NCI-H526 (cell line): ENCODE data around the gene SPON2.

Experiments
- DNase-seq, 2 experiments: peaks; one replicate each; lab custom pipeline; 2025; lab: John Stamatoyannopoulos, UW

SPON2 gene

DNA sequence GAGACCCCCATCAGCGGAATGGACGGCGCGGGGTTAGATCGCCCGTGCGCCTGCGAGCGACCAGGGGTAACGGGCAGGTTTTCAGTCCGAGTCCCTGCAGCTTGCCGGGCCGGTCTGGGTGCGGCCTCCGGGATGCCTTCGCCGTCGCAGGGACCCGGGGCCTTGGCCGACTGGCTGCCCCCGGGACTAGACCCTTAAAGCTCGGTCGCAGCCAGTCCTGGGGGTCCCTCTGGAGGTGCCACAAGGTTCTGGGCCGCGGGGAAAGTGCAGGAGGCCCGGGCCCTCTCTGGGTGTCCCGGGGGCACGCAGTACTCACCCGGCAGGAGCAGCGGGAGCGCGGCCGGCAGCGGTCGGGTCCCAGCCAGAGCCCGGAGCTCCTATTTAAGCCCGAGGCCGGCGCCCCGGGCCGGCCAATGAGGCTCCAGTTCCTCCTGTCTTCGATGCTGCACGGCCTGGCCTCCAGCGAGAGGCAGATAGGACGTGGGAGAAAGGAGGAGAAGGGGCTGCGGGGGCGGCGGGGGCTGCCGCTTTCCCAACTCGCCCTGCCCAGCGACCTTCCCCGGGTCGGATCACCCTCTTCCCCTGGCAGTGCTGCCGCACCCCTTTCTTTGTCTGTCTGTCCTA lies at the start of gene SPON2:
TSS of gene SPON2 (minus strand) at position 356 of the 624 bp plus-strand sequence.
- DNase-seq, result peak in 1 of 2 experiments; percentile 42

DNA sequence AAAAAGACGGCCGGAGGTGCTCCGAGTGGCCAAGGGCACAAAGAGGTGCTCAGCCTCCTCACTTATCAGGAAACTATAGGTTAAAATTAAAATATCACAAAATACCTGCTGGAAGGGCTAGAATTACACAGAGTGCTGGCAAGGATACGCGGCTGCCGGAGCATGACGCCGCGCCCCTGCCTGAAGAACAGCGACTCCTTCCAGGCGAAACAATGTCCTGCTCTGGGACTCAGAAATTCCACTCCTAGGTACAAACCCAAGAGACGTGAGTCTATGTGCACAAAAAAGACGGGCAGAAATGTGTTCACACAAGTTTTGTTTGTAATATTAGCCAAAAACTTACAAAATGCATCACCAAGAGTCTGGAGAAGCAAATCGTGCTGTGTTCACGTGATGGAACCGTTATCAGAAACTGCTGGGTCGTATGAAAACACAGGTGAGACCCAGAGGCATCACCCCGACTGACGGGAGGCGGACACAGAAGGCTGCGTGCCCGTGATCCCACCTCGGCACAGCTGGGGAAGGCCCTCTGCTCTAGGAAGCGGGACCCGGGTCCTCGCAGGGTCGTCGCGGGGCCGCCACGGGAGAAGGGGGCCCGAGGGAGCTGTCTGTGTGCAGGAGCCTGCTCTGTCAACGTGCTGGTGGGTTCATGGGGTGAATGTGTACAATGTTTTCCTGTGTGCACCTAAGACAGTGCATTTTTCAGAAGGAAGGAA lies 48.9 kb upstream of the SPON2 start:
- DNase-seq, result no peak

DNA sequence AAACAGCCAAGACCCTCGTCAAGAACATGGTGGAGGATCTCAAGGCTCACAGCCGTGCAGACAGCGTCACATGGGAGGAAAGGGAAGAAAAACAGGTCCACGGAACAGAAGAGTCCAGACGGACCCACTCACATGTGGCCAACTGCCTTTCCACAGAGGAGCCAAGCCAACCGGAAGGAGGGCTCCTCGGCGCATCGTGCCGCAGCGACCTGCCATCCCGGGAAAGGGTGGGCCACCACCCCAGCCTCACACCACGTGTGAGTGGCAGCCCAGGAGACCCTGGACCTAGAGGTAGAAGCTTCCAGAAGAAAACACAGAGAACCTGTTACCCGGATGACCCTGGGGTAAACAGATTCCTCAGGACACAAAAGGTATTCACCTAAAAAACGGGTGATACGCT lies 48.2 kb upstream of the SPON2 start:
- DNase-seq, result no peak

DNA sequence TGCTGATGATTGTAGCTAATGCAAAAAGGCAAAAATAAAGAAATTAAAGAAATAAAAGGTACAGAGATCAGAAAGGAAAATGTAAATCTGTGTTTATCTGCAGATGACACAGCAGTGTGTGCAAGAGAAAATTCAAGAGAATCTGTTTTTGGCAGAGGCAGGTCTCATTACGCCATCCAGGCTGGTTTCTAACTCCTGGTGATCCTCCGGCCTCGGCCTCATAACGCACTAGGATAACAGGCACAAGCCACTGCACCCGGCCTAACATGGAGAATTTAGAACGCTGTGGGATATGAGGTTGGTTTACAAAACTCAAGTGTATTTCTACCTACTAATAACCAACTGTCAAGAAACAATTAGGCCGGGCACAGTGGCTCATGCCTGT lies 47.2 kb upstream of the SPON2 start:
- DNase-seq, result no peak

DNA sequence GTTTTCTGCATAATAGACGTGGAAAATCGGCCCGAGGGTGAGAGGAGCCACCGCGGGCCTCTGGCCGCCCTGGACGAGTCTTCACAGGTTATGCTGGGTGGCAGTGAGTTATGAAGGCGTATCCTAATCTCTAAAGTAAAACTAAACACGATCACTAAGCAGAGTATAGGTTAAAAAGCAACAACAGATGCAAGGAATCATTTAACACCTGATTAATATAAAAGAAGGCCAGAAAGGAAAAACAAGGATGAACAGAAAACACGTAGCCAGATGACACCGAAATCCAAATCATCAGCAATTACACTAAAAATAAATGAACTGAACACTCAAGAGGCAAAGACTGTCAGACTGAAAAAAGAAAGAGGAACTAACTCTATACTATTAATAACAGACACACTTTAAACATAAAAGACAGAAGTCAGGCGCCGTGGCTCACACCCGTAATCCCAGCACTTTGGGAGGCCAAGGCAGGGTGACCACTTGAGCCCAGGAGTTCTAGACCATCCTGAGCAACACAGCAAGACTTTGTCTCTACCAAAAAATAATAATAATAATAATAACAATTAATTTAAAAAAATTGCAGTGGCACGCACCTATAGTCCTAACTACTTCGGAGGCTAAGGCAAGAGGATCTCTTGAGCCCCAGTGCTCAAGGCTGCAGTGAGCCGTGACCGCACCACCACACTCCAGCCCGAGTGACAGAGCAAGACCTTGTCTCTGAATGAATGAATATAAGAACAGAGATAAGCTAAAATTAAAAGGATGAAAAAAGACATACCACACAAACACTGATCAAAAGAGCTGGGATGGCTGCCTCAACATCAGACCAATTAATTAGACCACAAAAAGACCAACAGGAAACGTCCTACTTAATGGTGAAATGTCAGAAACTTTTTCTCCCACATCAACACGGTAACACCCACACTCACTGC lies 46.5 kb upstream of the SPON2 start:
- DNase-seq, result no peak

DNA sequence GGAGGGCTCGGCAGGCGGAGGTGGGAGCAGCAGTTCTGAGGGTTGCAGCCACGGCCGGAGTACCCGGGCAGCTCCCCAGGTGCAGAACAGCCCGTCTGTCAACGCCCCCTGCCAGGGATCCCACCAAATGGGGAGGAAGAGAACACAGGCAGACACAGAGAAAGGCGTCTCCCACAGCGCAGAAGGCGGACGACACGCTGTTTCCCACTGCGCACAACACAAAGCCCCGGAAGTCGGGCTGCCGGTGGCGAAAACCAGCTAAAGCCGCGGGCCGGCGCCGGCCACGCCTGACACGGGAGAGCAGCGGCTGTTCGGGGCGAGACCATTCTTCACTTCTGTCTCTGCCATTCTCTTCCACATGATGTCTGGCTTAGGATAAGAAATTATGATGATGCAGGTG lies 45.0 kb upstream of the SPON2 start:
- DNase-seq, result no peak

DNA sequence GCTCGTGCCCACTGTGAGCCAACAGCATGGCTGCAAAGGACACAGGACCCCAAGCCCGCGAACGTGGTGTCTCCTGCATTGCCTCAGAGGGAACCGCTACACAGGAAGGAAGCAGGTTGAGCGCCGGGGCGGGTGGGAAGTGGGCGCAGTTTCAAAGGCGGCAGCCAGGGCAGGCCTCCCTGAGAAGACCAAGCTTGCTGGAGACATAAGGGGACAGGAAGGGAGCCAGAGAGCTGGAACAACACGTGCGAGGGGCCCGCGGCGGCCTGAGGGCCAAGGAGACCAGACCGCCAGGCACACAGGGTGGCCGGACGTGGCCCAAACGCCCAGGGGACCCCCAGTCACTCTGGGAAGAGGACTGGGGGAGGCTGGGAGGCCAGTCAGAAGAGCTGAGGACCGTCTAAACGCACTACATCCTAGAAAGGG lies 44.5 kb upstream of the SPON2 start:
- no peak for DNase-seq

DNA sequence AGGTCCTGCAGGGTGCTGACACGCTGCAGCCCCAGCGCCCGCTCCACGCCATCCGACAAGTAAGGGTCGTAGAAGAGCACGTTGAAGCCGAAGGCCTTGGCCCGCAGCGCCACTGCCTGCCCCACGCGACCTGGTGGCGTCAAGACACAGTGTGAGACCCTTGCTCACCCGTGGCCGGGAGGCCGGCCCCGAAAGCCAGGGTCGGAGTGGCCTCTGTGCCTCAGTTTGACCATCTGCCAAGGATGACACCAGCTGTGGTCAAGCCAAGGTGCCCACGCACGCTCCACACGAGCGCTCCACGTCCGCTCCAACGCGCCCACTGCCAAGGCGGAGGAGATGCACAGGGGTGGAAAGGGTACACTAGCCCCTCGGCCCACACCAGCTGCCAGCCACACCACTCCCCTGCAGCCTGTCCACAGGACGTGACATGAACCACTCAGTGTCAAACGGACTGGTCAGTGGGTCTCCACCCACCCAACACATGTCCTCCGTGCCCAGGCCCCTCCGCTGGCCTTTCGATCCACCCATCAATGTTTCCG lies 43.8 kb upstream of the SPON2 start:
- no peak for DNase-seq

DNA sequence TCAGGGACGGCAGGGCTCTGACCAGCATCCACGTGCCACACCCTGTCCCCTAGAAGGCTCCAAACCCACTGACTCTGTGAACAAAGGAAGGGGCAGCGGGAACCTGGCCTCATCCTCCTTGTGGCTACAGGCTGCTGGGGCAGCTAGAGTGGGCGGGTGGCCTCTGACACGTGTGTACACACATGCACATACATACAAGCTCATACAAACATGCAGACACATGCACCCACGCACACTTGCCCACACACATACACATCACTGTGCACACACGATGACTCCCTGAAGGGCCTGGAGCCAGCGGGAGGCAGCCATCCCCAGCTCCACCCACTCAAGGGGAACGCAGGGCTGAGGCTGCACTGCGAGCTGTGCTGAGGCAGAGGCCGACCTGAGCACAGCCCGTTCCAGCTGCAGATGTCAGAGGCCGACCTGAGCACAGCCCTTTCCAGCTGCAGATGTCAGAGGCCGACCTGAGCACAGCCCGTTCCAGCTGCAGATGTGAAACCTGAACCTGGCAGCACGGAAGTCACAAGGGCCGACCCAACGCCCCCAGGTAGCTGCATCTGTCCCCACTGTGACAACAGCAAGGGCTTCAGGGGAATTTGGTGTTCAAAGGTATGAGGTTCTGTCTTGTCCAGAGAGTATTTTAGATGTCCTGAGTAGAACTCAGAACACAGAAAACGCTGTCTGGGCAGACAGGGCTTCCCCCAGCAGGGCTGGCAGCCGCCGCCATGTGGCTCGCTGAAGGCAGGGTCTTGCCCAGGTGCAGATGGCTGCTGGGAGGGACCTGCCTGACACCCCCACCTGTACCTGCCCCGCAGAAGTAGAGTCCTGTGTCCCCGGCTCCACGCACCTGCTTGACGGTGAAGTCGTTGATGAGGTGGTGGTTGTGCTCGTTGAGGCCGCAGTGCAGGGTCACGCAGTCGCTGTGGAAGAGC lies 43.0 kb upstream of the SPON2 start:
- DNase-seq, result no peak

DNA sequence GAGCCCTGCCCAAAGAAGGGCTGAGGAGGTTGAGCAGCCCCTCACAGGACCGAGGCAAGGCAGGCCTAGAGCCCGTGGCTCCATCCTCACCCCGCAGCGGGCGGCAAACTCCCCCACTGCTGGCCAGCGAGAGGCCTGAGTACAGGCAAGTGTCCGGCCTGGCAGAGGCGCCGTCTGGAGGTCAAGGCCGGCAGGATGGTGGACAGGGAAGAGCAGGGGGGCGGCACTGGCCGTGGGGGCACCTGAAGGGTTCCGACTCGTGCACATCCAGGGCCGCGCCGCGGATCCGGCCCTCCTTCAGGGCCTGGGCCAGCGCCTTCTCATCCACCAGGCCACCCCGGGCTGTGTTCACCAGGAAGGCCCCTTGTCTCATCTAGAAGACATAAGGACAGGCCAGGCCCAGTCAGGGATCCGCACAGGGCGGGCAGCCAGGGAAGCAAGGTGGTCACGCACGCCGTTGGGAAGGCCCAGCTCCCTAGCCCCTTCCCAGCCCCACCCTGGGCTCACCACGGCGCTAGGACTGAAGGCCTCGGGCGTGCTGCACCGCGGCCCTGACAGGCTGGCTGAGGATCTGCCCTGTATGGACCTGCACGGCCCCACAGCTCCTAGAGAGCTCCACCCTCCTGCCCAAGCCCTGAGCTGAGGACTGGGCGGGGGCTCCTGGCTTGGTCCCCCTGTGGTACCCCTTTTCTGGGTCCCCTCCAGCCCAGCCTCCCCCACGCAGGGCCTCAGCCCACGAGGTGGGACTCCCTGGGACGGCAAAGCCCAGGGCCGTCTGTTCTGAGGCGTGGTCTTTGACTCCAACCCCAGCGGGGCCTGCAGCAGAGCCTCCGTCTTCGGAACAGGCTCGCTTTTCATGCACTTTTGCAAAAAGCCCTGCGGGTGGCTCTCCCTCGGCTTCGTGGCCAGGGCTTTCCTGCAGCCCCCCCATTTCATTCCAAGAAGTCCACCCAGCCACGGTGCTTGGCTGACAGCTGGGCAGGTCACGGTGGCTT lies 42.0 kb upstream of the SPON2 start:
- DNase-seq, result no peak

DNA sequence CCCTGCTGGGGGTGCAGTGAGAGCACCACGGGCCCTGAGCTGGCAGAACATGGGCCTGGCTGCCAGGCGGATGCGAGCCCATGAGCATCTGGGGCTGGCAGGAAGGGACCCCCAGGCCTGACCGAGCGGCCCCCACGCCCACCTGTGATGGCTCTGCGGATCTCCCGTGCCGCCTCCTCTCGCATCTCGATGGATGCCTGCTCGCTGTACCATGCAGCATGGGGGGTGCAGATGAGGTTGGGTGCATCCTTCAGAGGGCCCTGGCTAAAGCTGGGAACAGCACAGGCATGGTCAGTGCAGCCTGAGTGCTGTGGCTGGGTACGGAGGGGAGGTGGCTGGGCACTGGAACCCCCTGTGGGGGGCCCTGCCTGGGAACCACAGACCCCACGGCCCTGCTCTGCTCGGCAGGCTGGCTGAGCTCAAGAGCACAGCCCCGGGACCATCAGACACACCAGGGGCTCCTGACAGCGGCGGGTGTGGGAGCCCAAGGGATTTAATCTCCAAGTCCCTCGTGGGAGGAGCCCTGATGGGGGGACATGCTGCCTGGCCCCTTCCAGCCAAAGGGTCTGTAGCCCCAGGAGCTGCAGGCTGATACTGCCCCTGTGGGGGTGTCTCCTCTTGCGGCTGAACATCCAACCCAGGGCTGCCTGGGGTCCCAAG lies 41.1 kb upstream of the SPON2 start:
- no peak for DNase-seq

DNA sequence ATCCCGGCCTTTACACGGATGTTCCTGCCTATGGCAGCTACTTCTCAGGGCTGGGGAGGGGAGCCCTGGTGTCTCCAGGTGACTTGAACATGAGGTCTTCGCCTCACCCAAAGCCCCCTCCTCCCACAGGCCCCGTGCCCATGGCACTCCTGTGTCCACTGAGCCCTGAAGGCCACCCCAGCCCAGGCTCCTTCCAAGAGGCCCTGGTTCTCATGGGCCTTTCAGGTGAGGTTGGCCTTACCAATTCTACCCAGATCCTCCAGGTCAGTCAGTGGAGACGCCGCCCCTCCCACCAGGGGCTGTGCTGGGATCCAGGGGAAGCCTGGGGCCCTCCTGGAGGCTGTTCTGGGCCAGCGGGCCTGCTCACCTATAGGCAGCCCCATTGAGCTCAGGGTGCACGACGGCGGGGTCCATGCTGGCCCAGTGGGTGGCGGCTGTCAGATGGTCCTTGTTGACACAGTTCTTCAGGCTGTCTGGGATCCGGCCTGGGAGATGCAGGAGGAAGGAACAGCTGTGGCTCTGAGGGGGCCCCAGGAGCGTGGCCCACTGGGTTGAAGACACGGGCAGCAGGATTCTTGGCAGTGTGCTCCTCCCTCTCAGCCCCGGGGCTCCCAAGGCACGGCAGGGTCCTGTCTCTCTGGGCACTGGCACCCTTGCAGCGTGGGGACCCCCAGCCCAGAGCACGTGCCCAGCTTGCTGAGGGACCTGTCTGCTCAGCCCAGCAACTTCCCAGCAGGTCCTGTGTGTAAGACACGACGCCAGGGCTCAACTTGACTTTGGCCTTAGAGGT lies 40.4 kb upstream of the SPON2 start:
- no peak for DNase-seq

DNA sequence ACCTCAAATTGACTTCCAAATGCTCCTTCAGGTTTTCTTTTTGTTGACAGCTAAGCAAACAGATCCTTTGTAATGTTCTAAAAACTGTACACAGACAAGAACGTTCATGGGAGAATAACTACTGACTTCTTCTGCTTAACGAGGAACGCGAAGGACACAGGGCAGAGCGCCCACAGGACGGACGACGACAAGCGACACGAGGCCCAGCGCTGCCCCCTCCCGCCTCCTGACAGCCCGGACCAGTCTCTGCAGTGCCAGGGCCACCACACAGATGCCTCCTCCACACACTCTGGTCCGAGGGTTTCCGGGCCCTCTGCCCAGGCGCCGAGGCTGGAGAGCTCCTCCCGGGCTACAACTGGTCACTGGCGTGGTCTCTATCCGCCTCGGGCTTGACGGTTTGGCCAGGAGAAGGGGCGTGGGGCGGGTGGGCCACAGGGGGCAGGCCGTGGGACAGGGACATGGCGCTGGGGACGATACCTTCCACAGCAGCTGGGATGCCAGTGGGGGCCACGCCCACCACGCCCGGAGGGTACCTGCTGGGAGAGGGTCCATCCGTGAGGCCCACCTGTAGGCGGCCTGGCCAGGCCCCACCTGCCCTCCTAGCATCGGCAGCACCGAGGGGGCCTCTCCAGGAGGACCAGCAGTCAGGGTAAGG lies 39.6 kb upstream of the SPON2 start:
- no peak for DNase-seq

DNA sequence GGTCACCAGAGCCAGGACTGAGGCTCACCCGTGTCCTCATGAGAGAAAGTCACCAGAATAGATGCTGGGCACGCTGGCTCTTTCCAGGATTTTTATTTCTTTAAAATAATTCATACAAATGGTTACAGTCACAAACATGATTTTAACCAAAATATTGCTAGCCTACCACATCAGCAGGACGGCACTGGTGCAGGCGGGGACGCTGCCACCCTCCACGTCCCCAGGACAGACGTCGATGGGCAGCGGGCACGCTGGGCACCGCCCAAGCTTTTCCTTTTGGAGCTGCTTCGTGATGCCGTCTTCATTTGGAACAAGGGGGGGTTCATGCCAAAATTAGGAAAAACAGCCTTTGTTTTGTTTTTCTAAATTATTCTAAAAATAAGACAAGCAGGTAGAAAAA lies 39.0 kb upstream of the SPON2 start:
- no peak for DNase-seq

DNA sequence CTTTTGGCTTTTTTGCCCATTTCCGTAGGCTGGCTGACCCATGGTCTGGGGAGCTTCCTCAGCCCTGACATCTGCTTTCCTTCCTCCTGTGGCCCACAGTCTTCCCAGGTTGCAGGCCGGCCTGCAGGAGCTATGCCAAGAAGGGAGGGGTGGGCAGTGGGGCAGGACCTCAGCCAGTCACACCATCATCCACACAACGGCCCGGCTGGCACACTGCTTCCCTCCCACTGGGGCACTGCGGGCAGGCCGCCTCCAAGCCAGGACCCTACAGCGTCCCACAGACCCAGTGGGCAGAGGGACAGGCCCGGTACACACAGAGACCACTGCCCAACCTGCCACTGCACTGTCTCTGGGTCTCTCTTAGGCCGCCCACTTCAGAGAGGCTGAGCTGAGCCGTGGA lies 38.6 kb upstream of the SPON2 start:
- DNase-seq, result no peak

DNA sequence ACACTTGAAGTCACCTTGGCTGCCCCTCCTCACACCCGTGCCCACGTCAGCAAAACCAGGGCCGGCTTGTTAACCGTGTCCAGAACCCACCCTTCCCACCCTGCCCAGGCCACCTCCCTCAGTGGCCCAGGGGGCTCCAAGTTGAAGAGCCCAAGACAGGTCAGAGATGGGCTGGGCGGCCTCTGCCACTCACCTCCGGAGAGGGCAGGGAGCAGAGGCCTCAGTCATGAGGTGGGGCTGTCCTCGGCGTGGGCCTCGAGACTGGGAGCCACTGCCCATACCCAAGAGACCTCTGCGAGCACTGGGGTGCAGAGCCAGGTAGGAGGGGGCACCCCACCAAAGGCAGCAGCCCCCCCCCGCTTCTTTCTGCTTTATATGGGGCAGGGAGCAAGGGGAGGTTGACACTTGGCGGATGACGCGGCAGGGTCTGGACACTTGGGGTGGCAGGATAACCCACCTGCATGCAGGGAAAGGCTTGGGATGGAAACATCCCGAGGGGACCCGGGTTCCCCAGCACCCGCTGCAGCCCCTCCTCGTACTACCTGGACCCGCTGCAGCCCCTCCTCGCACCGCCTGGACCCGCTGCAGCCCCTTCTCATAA lies 38.0 kb upstream of the SPON2 start:
- DNase-seq, result no peak

DNA sequence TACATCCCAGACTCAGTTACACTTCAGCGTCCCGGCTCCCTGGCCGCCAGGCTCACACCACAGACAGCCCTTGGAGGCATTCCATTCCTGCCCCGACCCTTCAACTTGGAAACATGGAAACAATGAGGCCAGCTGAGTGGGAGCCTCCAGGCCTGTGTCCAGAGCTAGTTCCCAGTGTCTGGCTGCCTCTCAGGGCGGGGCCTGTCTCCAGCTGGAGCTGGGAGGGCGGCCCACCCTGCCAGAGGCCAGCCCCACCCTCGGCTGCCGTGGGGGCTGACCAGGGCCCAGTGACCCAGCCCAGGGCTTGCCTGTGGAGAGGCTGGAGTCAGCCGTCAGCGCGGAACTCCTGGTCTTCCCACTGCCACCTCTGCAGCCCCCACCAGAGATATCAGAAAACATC lies 37.4 kb upstream of the SPON2 start:
- no peak for DNase-seq
